ENCODE measurements around the gene ANKRD12.
"Not testable (repeated sequence)": the region's sequence is repeated elsewhere in the genome, so short reads cannot be mapped to it uniquely, and the experiment has no call there.

- not testable (repeated sequence) for TF ChIP-seq CTCF (conservative IDR thresholded peaks at IDR 0.05; ENCODE audit: low read length); EZH2phosphoT487 (IDR thresholded peaks at IDR 0.05; ENCODE audit: borderline replicate concordance)
Observed at GRCh38 chr18:9162663-9163062, 26.1 kb downstream of the ANKRD12 start.

Data from Loucy (cell line).